Renal cortex interstitium (tissue), 11 donors: ENCODE results near the gene KXD1. TPM values are rescaled to one million over a fixed set of nuclear protein-coding genes. Genes with fewer than 3 reads are reported as not detected.
"Not testable (repeated sequence)": the region's sequence is repeated elsewhere in the genome, so short reads cannot be mapped to it uniquely, and the experiment has no call there.

Experiments used
- DNase-seq, 11 donors: peaks; one replicate each; pipeline ENCODE4 v3.0.0-alpha.2; 2013; ENCODE audit warnings: low read depth in 9 of 11, low spot score in 4 of 11; ENCODE audit errors: extremely low read depth in 1 of 11
- polyA plus RNA-seq, 3 donors: library from polyadenylated mRNA; unstranded; fragments of 120-200 nt; gene quantifications; one replicate each; pipeline ENCODE4 v1.2.1, GENCODE V29; 2013; ENCODE audit not compliant: insufficient read length in 3 of 3

Gene KXD1
- polyA plus RNA-seq, 3 donors: 48.0 to 67.6 (median 64.9) TPM

- no peak for DNase-seq
Measured at GRCh38 chr19:18591735-18592385, 34.2 kb downstream of the KXD1 start.

GRCh38 chr19:18592732-18593131, 35.1 kb downstream of the KXD1 start:
- DNase-seq: not testable (repeated sequence)

- DNase-seq: no peak
Measured at GRCh38 chr19:18593367-18594095, 35.9 kb downstream of the KXD1 start.

- DNase-seq: peak in 7 of 11 donors; percentile 70 to 85 (median 81)
Measured at GRCh38 chr19:18594096-18594823, 36.6 kb downstream of the KXD1 start.

- DNase-seq: no peak
Measured at GRCh38 chr19:18594824-18595373, 37.2 kb downstream of the KXD1 start.

GRCh38 chr19:18595475-18595874, 37.8 kb downstream of the KXD1 start:
- no peak for DNase-seq

- no peak for DNase-seq
Measured at GRCh38 chr19:18596752-18597157, 39.1 kb downstream of the KXD1 start.

GRCh38 chr19:18597809-18598660, 40.4 kb downstream of the KXD1 start:
- DNase-seq: no peak

- DNase-seq: no peak
Measured at GRCh38 chr19:18599485-18599884, 41.8 kb downstream of the KXD1 start.

- not testable (repeated sequence) for DNase-seq
Measured at GRCh38 chr19:18600692-18601397, 43.2 kb downstream of the KXD1 start.

- no peak for DNase-seq
Measured at GRCh38 chr19:18601875-18602274, 44.2 kb downstream of the KXD1 start.

- DNase-seq: no peak
Measured at GRCh38 chr19:18603255-18603957, 45.7 kb downstream of the KXD1 start.

GRCh38 chr19:18603958-18604819, 46.5 kb downstream of the KXD1 start:
- no peak for DNase-seq

- DNase-seq: no peak
Measured at GRCh38 chr19:18604820-18605159, 47.1 kb downstream of the KXD1 start.

- no peak for DNase-seq
Measured at GRCh38 chr19:18605196-18605545, 47.5 kb downstream of the KXD1 start.

GRCh38 chr19:18605546-18606280, 48.0 kb downstream of the KXD1 start:
- no peak for DNase-seq
